ENCODE data around the gene STXBP1.

Gene STXBP1

GRCh38 chr9:127578952-127579853, 32.9 kb upstream of the STXBP1 start (continued):
- TF ChIP-seq ZNF239 (tag by site-specific recombination; IDR thresholded peaks at IDR 0.05) (no peak), KLF9 (tag by site-specific recombination; IDR thresholded peaks at IDR 0.05; ENCODE audit: low read depth) (no peak), ZNF76 (tag by site-specific recombination; IDR thresholded peaks at IDR 0.05; ENCODE audit: borderline replicate concordance, low read depth) (no peak), SALL2 (tag by site-specific recombination; IDR thresholded peaks at IDR 0.05; ENCODE audit: borderline replicate concordance) (no peak), ZNF670 (tag by site-specific recombination; IDR thresholded peaks at IDR 0.05; ENCODE audit: low read depth) (no peak), ZNF791 (tag by site-specific recombination; IDR thresholded peaks at IDR 0.05) (no peak), RBAK (tag by site-specific recombination; IDR thresholded peaks at IDR 0.05) (no peak), ZNF654 (tag by site-specific recombination; IDR thresholded peaks at IDR 0.05; ENCODE audit: low read depth) (no peak), HOXA7 (CRISPR knock-in tag; IDR thresholded peaks at IDR 0.05; ENCODE audit: borderline replicate concordance) (no peak), KLF17 (tag by site-specific recombination; IDR thresholded peaks at IDR 0.05) (peak; percentile 76), ZBTB17 (tag by site-specific recombination; IDR thresholded peaks at IDR 0.05) (peak; percentile 28; the same call in 1 of the 2 replicates), ZNF157 (tag by site-specific recombination; IDR thresholded peaks at IDR 0.05) (no peak), ZXDB (tag by site-specific recombination; IDR thresholded peaks at IDR 0.05) (no peak), ZNF707 (tag by site-specific recombination; IDR thresholded peaks at IDR 0.05) (no peak), OVOL3 (tag by site-specific recombination; IDR thresholded peaks at IDR 0.05) (no peak), PATZ1 (tag by site-specific recombination; IDR thresholded peaks at IDR 0.05) (peak; percentile 73), ZNF140 (tag by site-specific recombination; IDR thresholded peaks at IDR 0.05) (no peak), ZNF19 (tag by site-specific recombination; IDR thresholded peaks at IDR 0.05; ENCODE audit: low read depth) (no peak), ZNF558 (tag by site-specific recombination; IDR thresholded peaks at IDR 0.05) (no peak), MEIS1 (CRISPR knock-in tag; IDR thresholded peaks at IDR 0.05; ENCODE audit: borderline replicate concordance) (no peak)
- TF ChIP-seq, protein P1, sequence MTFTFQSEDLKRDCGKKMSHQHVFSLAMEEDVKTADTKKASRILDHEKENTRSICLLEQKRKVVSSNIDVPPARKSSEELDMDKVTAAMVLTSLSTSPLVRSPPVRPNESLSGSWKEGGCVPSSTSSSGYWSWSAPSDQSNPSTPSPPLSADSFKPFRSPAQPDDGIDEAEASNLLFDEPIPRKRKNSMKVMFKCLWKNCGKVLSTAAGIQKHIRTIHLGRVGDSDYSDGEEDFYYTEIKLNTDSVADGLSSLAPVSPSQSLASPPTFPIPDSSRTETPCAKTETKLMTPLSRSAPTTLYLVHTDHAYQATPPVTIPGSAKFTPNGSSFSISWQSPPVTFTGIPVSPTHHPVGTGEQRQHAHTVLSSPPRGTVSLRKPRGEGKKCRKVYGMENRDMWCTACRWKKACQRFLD (tag by site-specific recombination; IDR thresholded peaks at IDR 0.05): no peak
- TF ChIP-seq, protein P2, sequence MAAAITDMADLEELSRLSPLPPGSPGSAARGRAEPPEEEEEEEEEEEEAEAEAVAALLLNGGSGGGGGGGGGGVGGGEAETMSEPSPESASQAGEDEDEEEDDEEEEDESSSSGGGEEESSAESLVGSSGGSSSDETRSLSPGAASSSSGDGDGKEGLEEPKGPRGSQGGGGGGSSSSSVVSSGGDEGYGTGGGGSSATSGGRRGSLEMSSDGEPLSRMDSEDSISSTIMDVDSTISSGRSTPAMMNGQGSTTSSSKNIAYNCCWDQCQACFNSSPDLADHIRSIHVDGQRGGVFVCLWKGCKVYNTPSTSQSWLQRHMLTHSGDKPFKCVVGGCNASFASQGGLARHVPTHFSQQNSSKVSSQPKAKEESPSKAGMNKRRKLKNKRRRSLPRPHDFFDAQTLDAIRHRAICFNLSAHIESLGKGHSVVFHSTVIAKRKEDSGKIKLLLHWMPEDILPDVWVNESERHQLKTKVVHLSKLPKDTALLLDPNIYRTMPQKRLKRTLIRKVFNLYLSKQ (tag by site-specific recombination; IDR thresholded peaks at IDR 0.05; ENCODE audit: borderline replicate concordance): no peak

All from HEK293 (cell line).